K562 (cell line): ENCODE results near the gene MAGI3. TPM values are rescaled to one million over a fixed set of nuclear protein-coding genes. Genes with fewer than 3 reads are reported as not detected.
A peak's percentile ranks its signal among the peaks of the same experiment; 100 is the strongest.

Experiments used
- ATAC-seq: fragments of 200-7000 bp; cut with Tn5 transposase; 3 replicates; pipeline ENCODE4 v1.9.1; 2020; ENCODE audit warnings: moderate library complexity
- BruUV-seq: library from RNA; stranded (reverse); fragments of 400-500 nt; replicated peaks from 2 replicates; lab custom pipeline; 2021; lab: Mats Ljungman, UMichigan
- CTCF ChIA-PET: fragments of 300-600 bp; formaldehyde crosslinking; extraction: SDS; loops from one replicate; lab custom pipeline; 2021; ENCODE audit warnings: low intra/inter-chr PET ratio; lab: Yijun Ruan, JAX
- POLR2A ChIA-PET: fragments of 300-600, 350-650 bp; sonication (Branson Sonifier 250); formaldehyde crosslinking; extraction: SDS; loops from one replicate; lab custom pipeline; 2021; ENCODE audit warnings: antibody characterized with exemption, inconsistent platforms; lab: Yijun Ruan, JAX
- DNase-seq, 4 experiments: peaks; one replicate each; pipeline versions ENCODE4 v3.0.0 to v3.0.0-alpha.2; 2011 to 2018; ENCODE audit warnings: low spot score in 3 of 4, mixed read lengths in 3 of 4; ENCODE audit errors: extremely low read depth in 1 of 4
- FAIRE-seq: peaks from 2 replicates; lab custom pipeline; 2011; peaks lifted over from hg19 to GRCh38; lab: Jason Lieb, UNC
- H2AFZ ChIP-seq: 2 replicates; pipeline ENCODE4 v1.6.0; 2011; ENCODE audit warnings: low read depth, low read length, control low read depth, inconsistent platforms
- H3K27ac ChIP-seq: fragments of 200-600 bp; 3 replicates; pipeline ENCODE4 v1.8.0; 2011; ENCODE audit warnings: low read depth, mild to moderate bottlenecking, control low read depth, inconsistent platforms, low read length, moderate library complexity, mixed read lengths; ENCODE audit errors: extremely low read depth
- H3K27me3 ChIP-seq, 2 experiments: fragments of 300-600 bp in 1 of 2; 2 replicates in 1 of 2; 3 replicates in 1 of 2; pipeline versions ENCODE4 v1.6.0 to v1.8.0; 2011; ENCODE audit warnings: inconsistent platforms in 2 of 2, low read length in 2 of 2, mild to moderate bottlenecking in 1 of 2, mixed read lengths in 1 of 2, moderate library complexity in 1 of 2; ENCODE audit not compliant: control insufficient read depth in 2 of 2, insufficient read depth in 2 of 2
- H3K36me3 ChIP-seq: fragments of 300-600 bp; 3 replicates; pipeline ENCODE4 v1.8.0; 2011; ENCODE audit warnings: mild to moderate bottlenecking, low read length, inconsistent platforms; ENCODE audit not compliant: control insufficient read depth, insufficient read depth
- H3K4me1 ChIP-seq, 2 experiments: fragments of 200-600 bp in 1 of 2; replicated peaks in 1 of 2; 2 replicates in 1 of 2; 3 replicates in 1 of 2; pipeline versions ENCODE4 v1.5.1 to v1.8.0; 2011; ENCODE audit warnings: inconsistent platforms in 2 of 2, low read length in 2 of 2, mild to moderate bottlenecking in 1 of 2, mixed read lengths in 1 of 2, moderate library complexity in 1 of 2; ENCODE audit not compliant: control insufficient read depth in 2 of 2, insufficient read depth in 2 of 2
- H3K4me2 ChIP-seq: 2 replicates; pipeline ENCODE4 v1.6.1; 2011; ENCODE audit warnings: low read length, control low read depth, inconsistent platforms, mixed read lengths; ENCODE audit not compliant: insufficient read depth
- H3K4me3 ChIP-seq: fragments of 200-600 bp; sonication (generic), shearing (Covaris generic); 2 replicates; pipeline ENCODE4 v1.5.1; 2016; ENCODE audit warnings: control low read depth, inconsistent platforms
- H3K79me2 ChIP-seq: fragments of 200-600 bp; 3 replicates; pipeline ENCODE4 v1.8.0; 2011; ENCODE audit warnings: low read length, inconsistent platforms; ENCODE audit not compliant: control insufficient read depth, insufficient read depth
- H3K9ac ChIP-seq, 2 experiments: 2 replicates each; pipeline versions ENCODE4 v1.6.0 to v1.6.1; 2011; ENCODE audit warnings: low read depth in 2 of 2, low read length in 2 of 2, control low read depth in 1 of 2, inconsistent platforms in 1 of 2, mild to moderate bottlenecking in 1 of 2, mixed read lengths in 1 of 2; ENCODE audit not compliant: insufficient read depth in 1 of 2
- H3K9me1 ChIP-seq: one replicate; pipeline ENCODE4 v1.6.0; 2011; ENCODE audit warnings: inconsistent platforms, mild to moderate bottlenecking, low read length, moderate library complexity; ENCODE audit not compliant: control insufficient read depth, insufficient read depth
- H3K9me3 ChIP-seq: replicated peaks from 2 replicates; pipeline ENCODE4 v1.5.1; 2011; ENCODE audit warnings: low read depth, low read length, inconsistent platforms; ENCODE audit not compliant: control insufficient read depth, insufficient read depth
- H4K20me1 ChIP-seq: replicated peaks from 2 replicates; pipeline ENCODE4 v1.6.1; 2011; ENCODE audit warnings: low read length, inconsistent platforms, mixed read lengths; ENCODE audit not compliant: control insufficient read depth, insufficient read depth
- FOXK2 ChIP-seq, 2 experiments: fragments of 450-650 bp; IDR thresholded peaks in 1 of 2; conservative IDR thresholded peaks in 1 of 2; 2 replicates each; pipeline ENCODE4 v1.6.1; 2016; ENCODE audit warnings: low read depth in 2 of 2, mild to moderate bottlenecking in 1 of 2
- HLTF ChIP-seq: fragments of 450-650 bp; IDR thresholded peaks from 2 replicates; pipeline ENCODE4 v1.6.1; 2016
- HMG20A ChIP-seq: fragments of 450-650 bp; formaldehyde crosslinking; conservative IDR thresholded peaks from 2 replicates; pipeline ENCODE4 v1.4.0; 2020; ENCODE audit warnings: mild to moderate bottlenecking, mixed read lengths
- KLF6 ChIP-seq: fragments of 250-450 bp; sonication (Bioruptor Pico); IDR thresholded peaks from 2 replicates; pipeline ENCODE4 v1.4.0; 2020; ENCODE audit warnings: mild to moderate bottlenecking, moderate library complexity, borderline replicate concordance
- OTX1 ChIP-seq: fragments of 450-650 bp; formaldehyde crosslinking; IDR thresholded peaks from 2 replicates; pipeline ENCODE4 v1.4.0; 2022; ENCODE audit warnings: mild to moderate bottlenecking
- RBFOX2 ChIP-seq: fragments of 200-400 bp; formaldehyde crosslinking; IDR thresholded peaks from 2 replicates; pipeline ENCODE4 v1.6.1; 2017; ENCODE audit warnings: low read depth, mild to moderate bottlenecking, low read length, moderate library complexity
- RBM25 ChIP-seq: fragments of 200-400 bp; formaldehyde crosslinking; IDR thresholded peaks from 2 replicates; pipeline ENCODE4 v1.6.1; 2018; ENCODE audit warnings: low read length, low read depth, moderate library complexity; ENCODE audit not compliant: severe bottlenecking
- SRF ChIP-seq, 2 experiments: fragments of 250-450, 450-650 bp in 1 of 2; sonication (Bioruptor Pico) in 1 of 2; sonication (generic) in 1 of 2; formaldehyde crosslinking; IDR thresholded peaks; 2 replicates each; pipeline versions ENCODE4 v1.5.0 to v1.5.1; 2020 to 2022; ENCODE audit warnings: mild to moderate bottlenecking in 1 of 2, missing genetic modification reagents in 1 of 2
- TRIM28 ChIP-seq: fragments of 450-650 bp; IDR thresholded peaks from 2 replicates; pipeline ENCODE4 v1.6.1; 2017
- ZBTB1 ChIP-seq: sonication (generic); formaldehyde crosslinking; IDR thresholded peaks from 2 replicates; pipeline ENCODE4 v1.8.1; 2023; ENCODE audit warnings: missing genetic modification reagents, low read depth, mild to moderate bottlenecking, borderline replicate concordance
- ZBTB17 ChIP-seq: fragments of 450-650 bp; formaldehyde crosslinking; IDR thresholded peaks from 2 replicates; pipeline ENCODE4 v1.4.0; 2020; ENCODE audit warnings: mild to moderate bottlenecking
- ZFP30 ChIP-seq: fragments of 250-450 bp; sonication (Bioruptor Pico); IDR thresholded peaks from 2 replicates; pipeline ENCODE4 v1.8.0; 2022; ENCODE audit warnings: moderate library complexity, mild to moderate bottlenecking, inconsistent platforms, borderline replicate concordance
- WGBS: fragments of 100-300 bp; shearing (Covaris generic); methylation state at CpG from one replicate; pipeline ENCODE4 v1.1.6; 2016; ENCODE audit warnings: low coverage, mixed read lengths; ENCODE audit not compliant: insufficient coverage; ENCODE audit errors: missing lambda C conversion rate; 5-methylcytosine and 5-hydroxymethylcytosine counted together
- in situ Hi-C: fragments of 300-500 bp; cut with MboI; formaldehyde crosslinking; loops from 4 replicates; pipeline ENCODE4 v1.15.0; 2018; ENCODE audit warnings: inconsistent platforms, mixed read lengths
- intact Hi-C: fragments of 100-400 bp; cut with micrococcal nuclease; formaldehyde crosslinking; loops from 2 replicates; pipeline ENCODE4 v1.14.2; 2022
- polyA plus RNA-seq, 8 experiments: library from polyadenylated mRNA; depleted of rRNA in 4 of 8; stranded (reverse) in 5 of 8; unstranded in 3 of 8; fragments of >200 nt; fragmentation: Nextera tagmentation in 2 of 8; fragmentation: Illumina TruSeq in 1 of 8; extraction: Ambion mirVana in 2 of 8; extraction: Trizol in 1 of 8; gene quantifications; 2 replicates each; pipeline versions ENCODE4 v1.2.1 to v1.2.3, GENCODE V29; 2011 to 2014; ENCODE audit warnings: inconsistent platforms in 1 of 8, missing spikeins in 1 of 8
- total RNA-seq, 7 experiments: library from RNA; depleted of rRNA in 6 of 7; stranded (reverse); fragments of >200 nt in 6 of 7; fragmentation: Illumina TruSeq in 2 of 7; extraction: Trizol in 2 of 7; gene quantifications; 2 replicates each; pipeline versions ENCODE4 v1.2.1 to v1.2.3, GENCODE V29; 2011 to 2021; ENCODE audit warnings: low replicate concordance in 1 of 7
- TF ChIP-seq, protein P1 (sequence below): IDR thresholded peaks from 3 replicates; pipeline ENCODE4 v1.6.1; 2011; ENCODE audit warnings: borderline replicate concordance, mild to moderate bottlenecking; ENCODE audit not compliant: insufficient read length, insufficient read depth
- TF ChIP-seq, protein P2 (sequence below): fragments of 450-650 bp; formaldehyde crosslinking; IDR thresholded peaks from 2 replicates; pipeline ENCODE4 v1.4.0; 2022; ENCODE audit warnings: mild to moderate bottlenecking, moderate library complexity
- TF ChIP-seq, protein P3 (sequence below), 3 experiments: fragments of 200-800 bp in 1 of 3; fragments of 250-450 bp in 1 of 3; fragments of 450-650 bp in 1 of 3; sonication (Bioruptor Pico) in 1 of 3; sonication (Bioruptor generic) in 1 of 3; formaldehyde crosslinking in 1 of 3; IDR thresholded peaks; 2 replicates each; pipeline versions ENCODE4 v1.6.1 to v1.8.0; 2016 to 2022; ENCODE audit warnings: mild to moderate bottlenecking in 2 of 3, missing genetic modification characterization in 2 of 3, missing compliant biosample characterization in 1 of 3, moderate library complexity in 1 of 3
- TF ChIP-seq, protein P4 (sequence below): fragments of 450-650 bp; formaldehyde crosslinking; IDR thresholded peaks from 2 replicates; pipeline ENCODE4 v1.4.0; 2020; ENCODE audit warnings: mild to moderate bottlenecking, mixed read lengths

Gene MAGI3
- total and polyA plus RNA-seq, 9 of the 15 experiments (the other 6 are each of a cell fraction or from before 2014, with no cell fraction given), result 1.0 to 8.6 (median 5.5) TPM

DNA sequence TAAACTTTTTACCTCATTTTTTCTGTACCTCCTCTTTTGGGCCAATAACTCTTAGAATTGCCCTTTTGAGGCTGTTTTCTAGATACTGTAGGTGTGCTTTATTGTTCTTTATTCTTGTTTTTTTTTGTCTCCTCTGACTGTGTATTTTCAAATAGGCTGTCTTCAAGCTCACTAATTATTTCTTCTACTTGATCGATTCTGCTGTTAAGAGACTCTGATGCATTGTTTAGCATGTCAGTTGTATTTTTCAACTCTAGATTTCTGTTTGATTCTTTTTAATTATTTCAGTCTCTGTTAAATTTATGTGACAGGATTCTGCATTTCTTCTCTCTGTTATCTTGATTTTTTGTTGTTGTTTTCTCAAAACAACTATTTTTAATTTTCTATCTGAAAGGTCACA is 238.7 kb downstream of the MAGI3 start:
- DNase-seq, result no peak
- Histone ChIP-seq H3K4me3 (no peak overlapping the region), H3K27me3 (no peaks in the 10 kb centered on the region), H3K4me1 (no peaks in the 10 kb centered on the region), H3K27ac (no peak overlapping the region), H3K36me3 (no peaks in the 10 kb centered on the region), H3K4me2 (no peak overlapping the region), H3K79me2 (no peaks in the 10 kb centered on the region), H3K9me1 (no peaks in the 10 kb centered on the region), H3K9ac (no peak overlapping the region), H4K20me1 (no peaks in the 10 kb centered on the region), H2AFZ (no peak overlapping the region), H3K9me3 (peaks cover 3% of the 10 kb centered on the region; the same call in 1 of the 2 replicates)
- BruUV-seq, result no TSS peak
- 0% methylated on average over 1 of the region's 1 CpG for WGBS
- intact Hi-C loops, result no loop called here
- in situ Hi-C loops, result no loop called here
- no peak for ATAC-seq
- FAIRE-seq, result no peak
- ChIA-PET POLR2A (no interaction called here), CTCF (no interaction called here)
- TF ChIP-seq, protein P1, sequence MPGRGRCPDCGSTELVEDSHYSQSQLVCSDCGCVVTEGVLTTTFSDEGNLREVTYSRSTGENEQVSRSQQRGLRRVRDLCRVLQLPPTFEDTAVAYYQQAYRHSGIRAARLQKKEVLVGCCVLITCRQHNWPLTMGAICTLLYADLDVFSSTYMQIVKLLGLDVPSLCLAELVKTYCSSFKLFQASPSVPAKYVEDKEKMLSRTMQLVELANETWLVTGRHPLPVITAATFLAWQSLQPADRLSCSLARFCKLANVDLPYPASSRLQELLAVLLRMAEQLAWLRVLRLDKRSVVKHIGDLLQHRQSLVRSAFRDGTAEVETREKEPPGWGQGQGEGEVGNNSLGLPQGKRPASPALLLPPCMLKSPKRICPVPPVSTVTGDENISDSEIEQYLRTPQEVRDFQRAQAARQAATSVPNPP, result no peak
- no peak for TF ChIP-seq HMG20A (CRISPR knock-in tag)
- TF ChIP-seq RBM25, result peak; percentile 41
- TF ChIP-seq, protein P2, sequence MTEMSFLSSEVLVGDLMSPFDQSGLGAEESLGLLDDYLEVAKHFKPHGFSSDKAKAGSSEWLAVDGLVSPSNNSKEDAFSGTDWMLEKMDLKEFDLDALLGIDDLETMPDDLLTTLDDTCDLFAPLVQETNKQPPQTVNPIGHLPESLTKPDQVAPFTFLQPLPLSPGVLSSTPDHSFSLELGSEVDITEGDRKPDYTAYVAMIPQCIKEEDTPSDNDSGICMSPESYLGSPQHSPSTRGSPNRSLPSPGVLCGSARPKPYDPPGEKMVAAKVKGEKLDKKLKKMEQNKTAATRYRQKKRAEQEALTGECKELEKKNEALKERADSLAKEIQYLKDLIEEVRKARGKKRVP (CRISPR knock-in tag), result no peak
- TF ChIP-seq ZBTB17 (CRISPR knock-in tag), result no peak
- TF ChIP-seq, protein P3, sequence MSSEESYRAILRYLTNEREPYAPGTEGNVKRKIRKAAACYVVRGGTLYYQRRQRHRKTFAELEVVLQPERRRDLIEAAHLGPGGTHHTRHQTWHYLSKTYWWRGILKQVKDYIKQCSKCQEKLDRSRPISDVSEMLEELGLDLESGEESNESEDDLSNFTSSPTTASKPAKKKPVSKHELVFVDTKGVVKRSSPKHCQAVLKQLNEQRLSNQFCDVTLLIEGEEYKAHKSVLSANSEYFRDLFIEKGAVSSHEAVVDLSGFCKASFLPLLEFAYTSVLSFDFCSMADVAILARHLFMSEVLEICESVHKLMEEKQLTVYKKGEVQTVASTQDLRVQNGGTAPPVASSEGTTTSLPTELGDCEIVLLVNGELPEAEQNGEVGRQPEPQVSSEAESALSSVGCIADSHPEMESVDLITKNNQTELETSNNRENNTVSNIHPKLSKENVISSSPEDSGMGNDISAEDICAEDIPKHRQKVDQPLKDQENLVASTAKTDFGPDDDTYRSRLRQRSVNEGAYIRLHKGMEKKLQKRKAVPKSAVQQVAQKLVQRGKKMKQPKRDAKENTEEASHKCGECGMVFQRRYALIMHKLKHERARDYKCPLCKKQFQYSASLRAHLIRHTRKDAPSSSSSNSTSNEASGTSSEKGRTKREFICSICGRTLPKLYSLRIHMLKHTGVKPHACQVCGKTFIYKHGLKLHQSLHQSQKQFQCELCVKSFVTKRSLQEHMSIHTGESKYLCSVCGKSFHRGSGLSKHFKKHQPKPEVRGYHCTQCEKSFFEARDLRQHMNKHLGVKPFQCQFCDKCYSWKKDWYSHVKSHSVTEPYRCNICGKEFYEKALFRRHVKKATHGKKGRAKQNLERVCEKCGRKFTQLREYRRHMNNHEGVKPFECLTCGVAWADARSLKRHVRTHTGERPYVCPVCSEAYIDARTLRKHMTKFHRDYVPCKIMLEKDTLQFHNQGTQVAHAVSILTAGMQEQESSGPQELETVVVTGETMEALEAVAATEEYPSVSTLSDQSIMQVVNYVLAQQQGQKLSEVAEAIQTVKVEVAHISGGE (CRISPR knock-in tag; IDR thresholded peaks at IDR 0.05), result no peak
- TF ChIP-seq SRF (CRISPR knock-in tag; IDR thresholded peaks at IDR 0.05), result no peak
- TF ChIP-seq HLTF, result peak; percentile 64; the same call in 1 of the 2 replicates
- TF ChIP-seq OTX1 (CRISPR knock-in tag), result no peak
- TF ChIP-seq TRIM28, result peak; percentile 94; the same call in 1 of the 2 replicates
- TF ChIP-seq, protein P4, sequence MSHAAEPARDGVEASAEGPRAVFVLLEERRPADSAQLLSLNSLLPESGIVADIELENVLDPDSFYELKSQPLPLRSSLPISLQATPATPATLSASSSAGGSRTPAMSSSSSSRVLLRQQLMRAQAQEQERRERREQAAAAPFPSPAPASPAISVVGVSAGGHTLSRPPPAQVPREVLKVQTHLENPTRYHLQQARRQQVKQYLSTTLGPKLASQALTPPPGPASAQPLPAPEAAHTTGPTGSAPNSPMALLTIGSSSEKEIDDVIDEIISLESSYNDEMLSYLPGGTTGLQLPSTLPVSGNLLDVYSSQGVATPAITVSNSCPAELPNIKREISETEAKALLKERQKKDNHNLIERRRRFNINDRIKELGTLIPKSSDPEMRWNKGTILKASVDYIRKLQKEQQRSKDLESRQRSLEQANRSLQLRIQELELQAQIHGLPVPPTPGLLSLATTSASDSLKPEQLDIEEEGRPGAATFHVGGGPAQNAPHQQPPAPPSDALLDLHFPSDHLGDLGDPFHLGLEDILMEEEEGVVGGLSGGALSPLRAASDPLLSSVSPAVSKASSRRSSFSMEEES (CRISPR knock-in tag), result no peak
- TF ChIP-seq KLF6 (CRISPR knock-in tag), result no peak
- TF ChIP-seq ZFP30, result peak; percentile 94
- no peak for TF ChIP-seq FOXK2 (conservative IDR thresholded peaks at IDR 0.05 in 1 of 2, IDR thresholded peaks at IDR 0.05 in 1 of 2; ENCODE audit: low read depth in 2 of 2)
- no peak for TF ChIP-seq RBFOX2
- TF ChIP-seq ZBTB1 (CRISPR knock-in tag), result no peak
